Endothelial cell of umbilical vein (primary cell): ENCODE data around the gene NDUFV1. TPM values are rescaled to one million over a fixed set of nuclear protein-coding genes. Genes with fewer than 3 reads are reported as not detected.
"Not testable (repeated sequence)": the region's sequence is repeated elsewhere in the genome, so short reads cannot be mapped to it uniquely, and the experiment has no call there.

Experiments used
- BruUV-seq: library from RNA; stranded (reverse); fragments of 400-500 nt; replicated peaks from 2 replicates; lab custom pipeline; 2021; lab: Mats Ljungman, UMichigan
- CTCF ChIA-PET: fragments of 300-600, 350-600 bp; sonication (Branson Sonifier 250); formaldehyde crosslinking; loops from one replicate; lab custom pipeline; 2021; ENCODE audit warnings: antibody characterized with exemption, inconsistent platforms; lab: Charles Lee
- POLR2A ChIA-PET: fragments of 300-600, 350-600 bp; sonication (Branson Sonifier 250); formaldehyde crosslinking; loops from one replicate; lab custom pipeline; 2021; ENCODE audit warnings: antibody characterized with exemption, inconsistent platforms; lab: Charles Lee
- DNase-seq: peaks from one replicate; pipeline ENCODE4 v3.0.0-alpha.2; 2011; ENCODE audit warnings: low read depth, low spot score
- FAIRE-seq: peaks from 2 replicates; lab custom pipeline; 2011; peaks lifted over from hg19 to GRCh38; lab: Jason Lieb, UNC
- H2AFZ ChIP-seq: 2 replicates; pipeline ENCODE4 v1.6.0; 2012; ENCODE audit warnings: low read depth, low read length, control low read depth, inconsistent platforms
- H3K27ac ChIP-seq: 2 replicates; pipeline ENCODE4 v1.5.1; 2011; ENCODE audit warnings: low read depth, mild to moderate bottlenecking, control low read depth, low read length, moderate library complexity; ENCODE audit not compliant: insufficient read depth
- H3K27me3 ChIP-seq, 2 experiments: 2 replicates each; pipeline versions ENCODE4 v1.6.0 to v1.6.1; 2011; ENCODE audit warnings: low read length in 2 of 2, mixed read lengths in 1 of 2; ENCODE audit not compliant: control insufficient read depth in 2 of 2, insufficient read depth in 2 of 2
- H3K36me3 ChIP-seq, 2 experiments: 2 replicates in 1 of 2; 3 replicates in 1 of 2; pipeline ENCODE4 v1.5.1; 2011; ENCODE audit warnings: low read length in 2 of 2, mild to moderate bottlenecking in 1 of 2, moderate library complexity in 1 of 2; ENCODE audit not compliant: control insufficient read depth in 2 of 2, insufficient read depth in 2 of 2; ENCODE audit errors: extremely low read depth in 1 of 2
- H3K4me1 ChIP-seq: 3 replicates; pipeline ENCODE4 v1.5.1; 2011; ENCODE audit warnings: mild to moderate bottlenecking, low read length; ENCODE audit not compliant: control insufficient read depth, insufficient read depth; ENCODE audit errors: extremely low read depth
- H3K4me2 ChIP-seq: 2 replicates; pipeline ENCODE4 v1.6.1; 2011; ENCODE audit warnings: low read length, control low read depth, mixed read lengths; ENCODE audit not compliant: insufficient read depth
- H3K4me3 ChIP-seq, 3 experiments: fragments of 200-600 bp in 1 of 3; sonication (generic), shearing (Covaris generic) in 1 of 3; replicated peaks in 1 of 3; 2 replicates each; pipeline ENCODE4 v1.5.1; 2011 to 2016; ENCODE audit warnings: control low read depth in 3 of 3, low read length in 3 of 3, mild to moderate bottlenecking in 2 of 3, inconsistent platforms in 1 of 3, low read depth in 1 of 3, moderate library complexity in 1 of 3; ENCODE audit not compliant: insufficient read depth in 1 of 3
- H3K79me2 ChIP-seq: 2 replicates; pipeline ENCODE4 v1.6.0; 2012; ENCODE audit warnings: low read length, inconsistent platforms; ENCODE audit not compliant: control insufficient read depth, insufficient read depth
- H3K9ac ChIP-seq: replicated peaks from 2 replicates; pipeline ENCODE3; 2011; ENCODE audit warnings: low read length, control low read depth; ENCODE audit not compliant: insufficient read depth; ENCODE audit errors: extremely low read depth
- H3K9me1 ChIP-seq: replicated peaks from 3 replicates; pipeline ENCODE4 v1.6.0; 2011; ENCODE audit warnings: mild to moderate bottlenecking, low read length; ENCODE audit not compliant: control insufficient read depth, insufficient read depth; ENCODE audit errors: extremely low read depth
- H3K9me3 ChIP-seq: replicated peaks from 2 replicates; pipeline ENCODE4 v1.5.1; 2012; ENCODE audit warnings: low read length, inconsistent platforms; ENCODE audit not compliant: control insufficient read depth, insufficient read depth
- H4K20me1 ChIP-seq: replicated peaks from 2 replicates; pipeline ENCODE3; 2011; ENCODE audit warnings: mild to moderate bottlenecking, low read length; ENCODE audit not compliant: control insufficient read depth, insufficient read depth; ENCODE audit errors: extremely low read depth
- dilution Hi-C: fragments of 300-500 bp; cut with MboI; formaldehyde crosslinking; loops from one replicate; pipeline ENCODE4 v1.15.0; 2019; ENCODE audit warnings: low sequenced_read_pairs; ENCODE audit not compliant: extremely low pct_ligation_motif_present
- intact Hi-C: fragments of 100-400 bp; cut with micrococcal nuclease; formaldehyde crosslinking; loops from one replicate; pipeline ENCODE4 v1.10.0; 2022
- polyA plus RNA-seq, 4 experiments: library from polyadenylated mRNA; depleted of rRNA in 3 of 4; stranded (reverse) in 3 of 4; unstranded in 1 of 4; fragments of >200 nt; gene quantifications; 2 replicates each; pipeline versions ENCODE4 v1.2.1 to v1.2.3, GENCODE V29; 2011 to 2012; ENCODE audit warnings: missing spikeins in 1 of 4
- total RNA-seq: library from RNA; stranded (reverse); gene quantifications from 2 replicates; pipeline ENCODE4 v1.2.3, GENCODE V29; 2021

Gene NDUFV1
- total and polyA plus RNA-seq, 2 donors (not counting 3 experiments of a cell fraction or from before 2014, with no cell fraction given), result 191 to 203 TPM

DNA sequence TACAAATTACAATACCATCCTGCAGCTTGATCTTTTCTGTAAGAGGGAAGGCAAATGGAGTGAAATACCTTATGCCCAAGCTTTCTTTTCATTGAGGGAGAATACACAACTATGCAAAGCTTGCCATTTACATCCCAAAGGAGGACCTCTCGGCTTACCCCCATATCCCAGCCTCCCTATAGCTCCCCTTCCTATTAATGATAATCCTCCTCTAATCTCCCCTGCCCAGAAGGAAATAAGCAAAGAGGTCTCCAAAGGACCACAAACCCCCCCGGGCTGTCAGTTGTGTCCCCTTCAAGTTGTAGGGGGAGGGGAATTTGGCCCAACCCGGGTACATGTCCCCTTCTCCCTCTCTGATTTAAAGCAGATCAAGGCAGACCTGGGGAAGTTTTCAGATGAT, 15.2 kb downstream of the NDUFV1 start:
- H4K20me1 ChIP-seq, H3K4me3 ChIP-seq, dilution Hi-C loops, H3K4me2 ChIP-seq, H3K27me3 ChIP-seq, BruUV-seq, DNase-seq, H3K9me3 ChIP-seq, H3K79me2 ChIP-seq, H2AFZ ChIP-seq, H3K4me1 ChIP-seq, CTCF ChIA-PET, H3K9me1 ChIP-seq, H3K27ac ChIP-seq, POLR2A ChIA-PET, H3K9ac ChIP-seq, H3K36me3 ChIP-seq, FAIRE-seq: not testable (repeated sequence)
- intact Hi-C loops, result loop anchor here (10.0 kb wide), 1 partner anchor 777 kb away; the partner anchor contains the start of gene RCE1

DNA sequence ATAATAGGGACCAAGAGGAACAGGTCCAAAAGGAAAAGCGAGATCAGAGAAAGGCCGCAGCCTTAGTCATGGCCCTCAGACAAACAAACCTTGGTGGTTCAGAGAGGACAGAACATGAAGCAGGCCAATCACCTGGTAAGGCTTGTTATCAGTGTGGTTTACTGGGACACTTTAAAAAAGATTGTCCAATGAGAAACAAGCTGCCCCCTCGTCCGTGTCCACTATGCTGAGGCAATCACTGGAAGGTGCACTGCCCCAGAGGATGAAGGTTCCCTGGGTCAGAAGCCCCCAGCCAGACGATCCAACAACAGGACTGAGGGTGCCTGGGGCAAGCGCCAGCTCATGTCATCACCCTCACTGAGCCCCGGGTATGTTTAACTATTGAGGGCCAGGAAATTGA, 16.2 kb downstream of the NDUFV1 start:
- H3K4me1 ChIP-seq, BruUV-seq, H3K27me3 ChIP-seq, FAIRE-seq, dilution Hi-C loops, H3K4me2 ChIP-seq, H3K9me3 ChIP-seq, H4K20me1 ChIP-seq, H2AFZ ChIP-seq, H3K36me3 ChIP-seq, H3K79me2 ChIP-seq, POLR2A ChIA-PET, H3K9me1 ChIP-seq, H3K27ac ChIP-seq, CTCF ChIA-PET, DNase-seq, H3K4me3 ChIP-seq, H3K9ac ChIP-seq: not testable (repeated sequence)
- intact Hi-C loops, result loop anchor here (10.0 kb wide), 1 partner anchor 778 kb away; the partner anchor contains the start of gene RCE1

DNA sequence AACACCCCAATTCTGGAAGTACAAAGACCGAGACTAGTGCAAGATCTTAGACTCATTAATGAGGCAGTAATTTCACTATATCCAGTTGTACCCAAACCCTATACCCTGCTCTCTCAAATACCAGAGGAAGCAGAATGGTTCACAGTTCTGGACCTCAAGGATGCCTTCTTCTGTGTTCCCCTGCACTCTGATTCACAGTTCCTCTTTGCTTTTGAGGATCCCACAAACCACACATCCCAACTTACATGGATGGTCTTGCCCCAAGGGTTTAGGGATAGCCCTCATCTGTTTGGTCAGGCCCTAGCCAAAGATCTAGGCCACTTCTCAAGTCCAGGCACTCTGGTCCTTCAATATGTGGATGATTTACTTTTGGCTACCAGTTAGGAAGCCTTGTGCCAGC, 17.1 kb downstream of the NDUFV1 start:
- FAIRE-seq, H4K20me1 ChIP-seq, H3K9me3 ChIP-seq, H3K9ac ChIP-seq, H3K9me1 ChIP-seq, H3K36me3 ChIP-seq, H3K27me3 ChIP-seq, BruUV-seq, H3K4me1 ChIP-seq, CTCF ChIA-PET, dilution Hi-C loops, POLR2A ChIA-PET, H3K27ac ChIP-seq, H3K4me3 ChIP-seq, H3K4me2 ChIP-seq, DNase-seq, H3K79me2 ChIP-seq, H2AFZ ChIP-seq: not testable (repeated sequence)
- intact Hi-C loops, result loop anchor here (10.0 kb wide), 1 partner anchor 779 kb away; the partner anchor contains the start of gene RCE1

DNA sequence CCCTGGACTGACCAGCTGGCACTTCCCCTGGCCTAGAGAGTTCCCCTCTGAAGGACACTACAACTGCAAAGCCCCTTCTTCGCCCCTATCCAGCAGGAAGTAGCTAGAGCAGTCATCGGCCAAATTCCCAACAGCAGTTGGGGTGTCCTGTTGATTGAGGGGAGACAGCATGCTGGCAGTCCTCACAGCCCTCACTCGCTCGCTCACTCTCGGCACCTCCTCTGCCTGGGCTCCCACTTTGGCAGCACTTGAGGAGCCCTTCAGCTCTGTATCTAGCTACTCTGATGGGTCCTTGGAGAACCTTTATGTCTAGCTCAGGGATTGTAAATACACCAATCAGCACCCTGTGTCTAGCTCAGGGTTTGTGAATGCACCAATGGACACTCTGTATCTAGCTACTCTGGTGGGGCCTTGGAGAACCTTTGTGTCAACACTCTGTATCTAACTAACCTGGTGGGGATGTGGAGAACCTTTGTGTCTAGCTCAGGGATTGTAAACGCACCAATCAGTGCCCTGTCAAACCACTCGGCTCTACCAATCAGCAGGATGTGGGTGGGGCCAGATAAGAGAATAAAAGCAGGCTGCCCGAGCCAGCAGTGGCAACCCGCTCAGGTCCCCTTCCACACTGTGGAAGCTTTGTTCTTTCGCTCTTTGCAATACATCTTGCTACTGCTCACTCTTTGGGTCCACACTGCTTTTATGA, 19.5 kb downstream of the NDUFV1 start:
- H3K4me3 ChIP-seq, H3K9me3 ChIP-seq, FAIRE-seq, H3K4me2 ChIP-seq, H3K36me3 ChIP-seq, dilution Hi-C loops, H3K9ac ChIP-seq, H3K27ac ChIP-seq, H3K79me2 ChIP-seq, H2AFZ ChIP-seq, BruUV-seq, H3K27me3 ChIP-seq, POLR2A ChIA-PET, H3K4me1 ChIP-seq, DNase-seq, H3K9me1 ChIP-seq, H4K20me1 ChIP-seq: not testable (repeated sequence)
- CTCF ChIA-PET, result interaction anchor here (5.1 to 6.6 kb wide), 2 partner anchors 11 to 32 kb away, joined by 92 to 98 read pairs; no protein-coding TSS in a partner anchor
- intact Hi-C loops, result loop anchor here (10.0 kb wide), 1 partner anchor 781 kb away; the partner anchor contains the start of gene RCE1
